GM12873 (cell line): ENCODE measurements around the gene GLOD4.

Source experiments
- TF ChIP-seq, protein P1 (sequence below): IDR thresholded peaks from 2 replicates; pipeline ENCODE4 v1.5.1; 2012; ENCODE audit warnings: low read depth, mild to moderate bottlenecking, moderate library complexity, low read length, control low read depth; ENCODE audit not compliant: insufficient read depth; ENCODE audit errors: missing control alignments

GLOD4 gene

DNA sequence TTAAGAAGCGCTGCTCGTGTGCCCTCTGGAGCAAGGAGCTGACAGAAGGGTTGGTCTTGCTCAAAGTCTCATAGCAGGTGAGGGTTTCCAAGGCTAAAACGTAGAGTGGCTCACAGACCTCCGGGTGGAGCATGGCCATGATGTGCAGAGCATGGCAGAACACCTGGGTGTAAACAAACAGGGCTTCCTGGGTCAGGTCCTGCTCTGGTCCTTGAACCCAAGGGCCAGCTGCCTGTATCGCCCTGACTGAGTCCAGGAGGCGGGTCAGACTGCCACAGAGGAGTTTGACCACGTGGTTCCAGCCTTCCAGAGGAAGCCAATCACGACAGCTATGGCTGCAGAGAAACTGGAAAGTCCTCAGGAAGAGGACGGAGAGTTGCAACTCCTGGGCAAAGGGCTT, 37.1 kb downstream of the GLOD4 start:
- TF ChIP-seq, protein P1, sequence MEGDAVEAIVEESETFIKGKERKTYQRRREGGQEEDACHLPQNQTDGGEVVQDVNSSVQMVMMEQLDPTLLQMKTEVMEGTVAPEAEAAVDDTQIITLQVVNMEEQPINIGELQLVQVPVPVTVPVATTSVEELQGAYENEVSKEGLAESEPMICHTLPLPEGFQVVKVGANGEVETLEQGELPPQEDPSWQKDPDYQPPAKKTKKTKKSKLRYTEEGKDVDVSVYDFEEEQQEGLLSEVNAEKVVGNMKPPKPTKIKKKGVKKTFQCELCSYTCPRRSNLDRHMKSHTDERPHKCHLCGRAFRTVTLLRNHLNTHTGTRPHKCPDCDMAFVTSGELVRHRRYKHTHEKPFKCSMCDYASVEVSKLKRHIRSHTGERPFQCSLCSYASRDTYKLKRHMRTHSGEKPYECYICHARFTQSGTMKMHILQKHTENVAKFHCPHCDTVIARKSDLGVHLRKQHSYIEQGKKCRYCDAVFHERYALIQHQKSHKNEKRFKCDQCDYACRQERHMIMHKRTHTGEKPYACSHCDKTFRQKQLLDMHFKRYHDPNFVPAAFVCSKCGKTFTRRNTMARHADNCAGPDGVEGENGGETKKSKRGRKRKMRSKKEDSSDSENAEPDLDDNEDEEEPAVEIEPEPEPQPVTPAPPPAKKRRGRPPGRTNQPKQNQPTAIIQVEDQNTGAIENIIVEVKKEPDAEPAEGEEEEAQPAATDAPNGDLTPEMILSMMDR, result no peak

DNA sequence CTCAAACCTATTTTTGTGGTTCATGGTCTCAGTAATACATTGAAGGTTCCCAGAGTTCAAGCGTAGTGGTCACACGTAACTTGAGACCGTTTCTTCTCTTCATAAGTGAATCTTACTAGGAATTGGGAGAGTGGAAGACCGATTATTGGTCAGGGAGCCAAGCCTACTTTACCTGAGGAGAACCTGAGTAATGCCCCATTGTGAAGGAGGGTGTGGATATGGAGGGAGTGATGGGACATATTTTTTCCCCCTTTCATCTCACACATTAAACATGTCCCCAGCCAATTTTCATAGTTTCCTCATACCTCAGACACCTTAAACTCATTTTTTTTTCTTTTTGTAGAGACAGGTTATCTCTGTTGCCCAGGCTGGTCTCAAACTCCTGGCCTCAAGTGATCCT, 38.9 kb downstream of the GLOD4 start:
- TF ChIP-seq, protein P1, result no peak

GRCh38 chr17:742147-742793, 39.8 kb downstream of the GLOD4 start:
- TF ChIP-seq, protein P1, result no peak

GRCh38 chr17:740240-741017, 41.7 kb downstream of the GLOD4 start:
- TF ChIP-seq, protein P1, result no peak

GRCh38 chr17:737561-738113, 44.4 kb downstream of the GLOD4 start:
- TF ChIP-seq, protein P1, result no peak

DNA sequence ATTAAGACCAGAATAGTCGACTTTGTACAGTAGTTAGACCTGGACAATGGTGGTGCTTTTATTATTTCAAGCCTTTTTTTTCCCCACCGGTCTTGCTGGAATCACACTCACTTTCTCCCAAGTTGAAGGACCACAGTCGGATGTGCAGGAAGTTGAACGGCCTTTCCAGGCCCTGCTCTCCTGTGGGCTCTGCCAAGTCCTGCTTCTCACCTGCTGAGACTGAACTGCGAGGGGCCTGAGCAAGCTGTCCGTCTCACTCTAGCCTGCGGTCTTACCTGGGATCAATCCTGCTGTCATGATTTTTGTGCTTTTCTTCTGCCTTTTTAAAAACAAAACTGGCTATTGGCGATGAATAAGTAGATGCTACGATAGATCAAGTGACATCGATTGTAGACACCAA, 48.3 kb downstream of the GLOD4 start:
- TF ChIP-seq, protein P1, result no peak
